AG09309 (cell line): Measurements from ENCODE around the gene ZNF627.
"Not testable (repeated sequence)": the region's sequence is repeated elsewhere in the genome, so short reads cannot be mapped to it uniquely, and the experiment has no call there.

ENCODE experiments used
- DNase-seq: peaks from one replicate; pipeline ENCODE4 v3.0.0-alpha.2; 2010; ENCODE audit warnings: low read depth
- H3K4me3 ChIP-seq: 2 replicates; pipeline ENCODE4 v1.5.1; 2011; ENCODE audit warnings: mild to moderate bottlenecking, low read depth, low read length, moderate library complexity; ENCODE audit not compliant: control insufficient read depth
- TF ChIP-seq, protein P1 (sequence below): IDR thresholded peaks from 2 replicates; pipeline ENCODE4 v1.5.1; 2011; ENCODE audit warnings: mild to moderate bottlenecking, low read depth, low read length, inconsistent platforms; ENCODE audit not compliant: insufficient read depth, control insufficient read depth; ENCODE audit errors: missing control alignments

Gene ZNF627

DNA sequence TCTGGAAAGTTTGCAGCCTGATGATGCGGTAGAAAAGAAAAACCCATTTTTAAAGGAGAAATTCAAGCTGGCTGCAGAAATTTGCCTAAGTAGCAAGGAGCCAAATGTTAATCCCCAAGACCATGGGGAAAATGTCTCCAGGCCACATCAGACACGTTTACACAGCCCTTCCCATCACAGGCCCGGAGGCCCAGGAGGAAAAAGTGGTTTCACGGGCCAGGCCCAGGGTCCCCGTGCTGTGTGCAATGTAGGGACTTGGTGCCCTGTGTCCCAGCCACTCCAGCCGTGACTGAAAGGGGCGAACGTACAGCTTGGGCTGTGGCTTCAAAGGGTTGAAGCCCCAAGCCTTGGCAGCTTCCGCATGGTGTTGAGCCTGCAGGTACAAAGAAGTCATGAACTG is 35.9 kb downstream of the ZNF627 start:
- no peak for DNase-seq
- TF ChIP-seq, protein P1, sequence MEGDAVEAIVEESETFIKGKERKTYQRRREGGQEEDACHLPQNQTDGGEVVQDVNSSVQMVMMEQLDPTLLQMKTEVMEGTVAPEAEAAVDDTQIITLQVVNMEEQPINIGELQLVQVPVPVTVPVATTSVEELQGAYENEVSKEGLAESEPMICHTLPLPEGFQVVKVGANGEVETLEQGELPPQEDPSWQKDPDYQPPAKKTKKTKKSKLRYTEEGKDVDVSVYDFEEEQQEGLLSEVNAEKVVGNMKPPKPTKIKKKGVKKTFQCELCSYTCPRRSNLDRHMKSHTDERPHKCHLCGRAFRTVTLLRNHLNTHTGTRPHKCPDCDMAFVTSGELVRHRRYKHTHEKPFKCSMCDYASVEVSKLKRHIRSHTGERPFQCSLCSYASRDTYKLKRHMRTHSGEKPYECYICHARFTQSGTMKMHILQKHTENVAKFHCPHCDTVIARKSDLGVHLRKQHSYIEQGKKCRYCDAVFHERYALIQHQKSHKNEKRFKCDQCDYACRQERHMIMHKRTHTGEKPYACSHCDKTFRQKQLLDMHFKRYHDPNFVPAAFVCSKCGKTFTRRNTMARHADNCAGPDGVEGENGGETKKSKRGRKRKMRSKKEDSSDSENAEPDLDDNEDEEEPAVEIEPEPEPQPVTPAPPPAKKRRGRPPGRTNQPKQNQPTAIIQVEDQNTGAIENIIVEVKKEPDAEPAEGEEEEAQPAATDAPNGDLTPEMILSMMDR: no peak
- H3K4me3 ChIP-seq: no peak overlapping the region

DNA sequence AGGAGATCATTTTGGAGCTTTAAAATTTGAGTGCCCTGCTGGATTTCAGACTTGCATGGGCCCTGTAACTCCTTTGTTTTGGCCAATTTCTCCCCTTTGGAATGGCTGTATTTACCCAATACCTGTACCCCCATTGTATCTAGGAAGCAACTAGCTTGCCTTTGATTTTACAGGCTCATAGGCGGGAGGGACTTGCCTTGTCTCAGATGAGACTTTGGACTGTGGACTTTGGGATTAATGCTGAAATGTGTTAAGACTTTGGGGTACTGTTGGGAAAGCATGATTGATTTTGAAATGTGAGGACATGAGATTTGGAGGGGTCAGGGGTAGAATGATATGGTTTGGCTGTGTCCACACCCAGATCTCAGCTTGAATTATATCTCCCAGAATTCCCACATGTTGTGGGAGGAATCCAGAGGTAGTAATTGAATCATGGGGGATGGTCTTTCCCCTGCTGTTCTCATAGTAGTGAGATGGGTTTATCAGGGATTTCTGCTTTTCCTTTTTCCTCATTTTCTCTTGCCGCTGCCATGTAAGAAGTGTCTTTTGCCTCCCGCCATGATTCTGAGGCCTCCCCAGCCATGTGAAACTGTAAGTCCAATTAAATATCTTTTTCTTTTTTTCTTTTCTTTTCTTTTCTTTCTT is 36.9 kb downstream of the ZNF627 start:
- DNase-seq, H3K4me3 ChIP-seq: not testable (repeated sequence)

DNA sequence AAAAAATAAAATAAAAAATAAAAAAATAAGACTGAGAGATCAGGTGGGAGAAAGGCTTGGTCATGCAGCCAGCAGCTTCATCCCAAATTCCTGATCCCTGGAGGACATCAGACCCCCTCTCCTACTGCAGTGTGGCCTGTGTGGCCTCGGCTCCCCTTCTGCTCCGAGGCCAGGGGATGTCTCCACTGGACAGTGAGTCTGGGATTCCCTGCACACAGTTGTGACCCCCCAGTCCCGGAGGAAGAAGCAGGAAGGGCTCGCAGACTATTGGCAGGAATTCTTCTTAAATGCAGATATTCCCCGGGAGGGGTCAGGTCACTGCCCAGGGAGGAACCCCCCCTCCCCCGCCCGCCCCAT is 41.9 kb downstream of the ZNF627 start:
- TF ChIP-seq, protein P1: no peak
- DNase-seq: no peak
- H3K4me3 ChIP-seq: peak overlapping the region; percentile 92; the same call in 1 of the 2 replicates

DNA sequence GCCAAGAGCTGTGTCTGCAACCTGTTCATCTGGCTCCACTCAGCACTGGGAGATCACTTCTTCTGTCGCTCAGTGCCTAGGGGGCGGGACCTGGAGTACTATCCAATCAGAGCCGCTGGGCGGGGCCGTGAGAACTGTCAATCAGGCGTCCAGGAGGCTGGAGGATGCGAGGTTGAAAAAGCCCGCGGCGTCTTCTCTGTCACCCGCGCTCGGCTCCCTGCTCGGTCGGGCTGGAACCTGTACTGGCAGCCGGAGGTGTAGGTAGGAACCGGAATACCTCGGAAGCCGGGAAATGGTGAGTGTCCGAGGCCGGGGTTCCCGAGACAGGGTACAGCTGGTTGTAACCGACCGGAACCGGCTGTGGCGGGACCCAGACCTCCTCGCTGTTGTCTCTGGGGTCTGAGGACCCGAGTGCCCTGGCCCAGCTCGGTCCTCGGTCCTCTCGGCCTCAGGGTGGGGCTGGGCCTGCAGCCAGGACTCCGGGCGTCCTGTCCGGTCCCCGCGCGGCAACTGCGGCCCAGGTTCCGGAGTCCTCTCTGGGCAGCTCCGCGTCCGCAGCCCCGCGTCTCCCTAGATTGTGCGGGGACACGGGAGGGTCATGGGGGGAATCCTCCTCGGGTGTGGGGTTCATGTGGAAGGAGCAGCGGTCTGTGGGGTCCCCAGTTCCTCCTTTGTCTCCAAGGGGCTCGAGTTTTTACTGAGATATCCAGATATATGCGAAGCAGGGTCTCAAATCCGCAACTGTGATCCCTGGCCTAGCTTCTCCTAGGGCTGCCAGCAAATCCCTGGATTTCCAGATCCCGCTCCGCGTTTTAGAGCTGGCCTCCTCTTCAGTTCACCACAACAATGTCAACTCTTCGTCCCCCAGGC is 42.6 kb downstream of the ZNF627 start:
- peak; percentile 50 for DNase-seq
- TF ChIP-seq, protein P1: no peak

DNA sequence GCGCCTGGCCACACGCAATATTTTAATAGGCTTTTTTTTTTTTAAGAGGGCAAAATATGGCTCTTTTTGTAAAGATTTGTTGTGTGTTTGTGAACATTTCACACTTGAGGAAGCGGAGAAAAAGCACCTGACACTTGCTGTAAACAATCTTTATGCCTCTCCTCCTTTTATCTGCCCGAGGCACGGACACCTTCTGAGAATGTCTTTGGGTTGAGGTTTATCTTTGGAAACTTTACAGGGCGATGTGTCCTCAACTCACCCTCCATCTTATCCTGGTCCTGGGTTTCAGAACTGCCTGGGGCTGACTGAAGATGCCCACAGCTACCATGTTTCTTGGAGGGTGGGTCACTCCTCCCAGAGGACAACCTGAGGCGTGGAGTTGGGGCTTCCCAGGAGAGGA is 44.0 kb downstream of the ZNF627 start:
- TF ChIP-seq, protein P1: no peak
- no peak for DNase-seq
- H3K4me3 ChIP-seq: no peak overlapping the region

More for the DNA sequence above, 42.6 kb downstream of the ZNF627 start:
- H3K4me3 ChIP-seq: peak overlapping the region; percentile 92

DNA sequence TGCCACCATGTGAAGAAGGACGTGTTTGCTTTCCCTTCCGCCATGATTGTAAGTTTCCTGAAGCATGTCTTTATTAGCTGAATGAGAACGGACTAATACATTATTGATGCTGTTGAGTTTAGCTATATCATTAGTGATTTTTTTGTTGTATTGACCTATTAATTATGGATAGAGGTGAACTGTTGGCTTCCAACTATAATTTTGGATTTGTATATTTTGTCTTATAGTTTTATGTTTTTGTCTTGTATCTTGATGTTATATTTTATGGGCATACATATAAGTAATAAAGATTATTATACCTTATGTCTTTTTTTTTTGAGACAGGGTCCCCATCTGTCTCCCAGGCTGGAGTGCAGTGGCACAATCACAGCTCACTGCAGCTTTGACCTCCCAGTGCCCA is 45.6 kb downstream of the ZNF627 start:
- H3K4me3 ChIP-seq: no peak overlapping the region
- no peak for DNase-seq
- TF ChIP-seq, protein P1: no peak

DNA sequence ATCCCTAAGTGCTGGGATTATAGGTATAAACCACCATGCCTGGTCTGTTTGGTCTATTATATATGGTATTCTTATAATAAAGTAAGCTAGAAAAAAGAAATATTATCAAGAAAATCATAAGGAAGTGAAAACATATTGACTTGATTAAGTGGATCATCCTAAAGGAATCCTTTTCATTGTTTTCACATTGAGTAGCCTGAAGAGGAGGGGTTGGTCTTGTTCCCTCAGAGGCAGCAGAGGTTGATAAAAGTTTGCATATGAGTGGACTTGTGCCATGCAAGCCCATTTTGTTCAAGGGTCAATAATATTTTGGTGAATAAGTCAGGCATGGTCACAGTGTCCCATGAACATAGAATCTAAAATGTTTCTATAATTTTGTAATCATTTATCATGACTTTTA is 52.7 kb downstream of the ZNF627 start:
- TF ChIP-seq, protein P1: no peak
- H3K4me3 ChIP-seq: no peak overlapping the region
- DNase-seq: peak; percentile 21
